Stimulated activated CD4-positive, alpha-beta T cell treated with anti-CD3 and anti-CD28 coated beads, Interleukin-4, amount 100 ng/mL, for 48 hours (primary cell): ENCODE measurements around the gene ITPR2.
"Not testable (repeated sequence)": the region's sequence is repeated elsewhere in the genome, so short reads cannot be mapped to it uniquely, and the experiment has no call there.

ENCODE experiments used
- DNase-seq, 2 donors: peaks; one replicate each; pipeline ENCODE4 v3.0.0-alpha.2; 2020; ENCODE audit warnings: low read depth in 2 of 2

Gene ITPR2

DNA sequence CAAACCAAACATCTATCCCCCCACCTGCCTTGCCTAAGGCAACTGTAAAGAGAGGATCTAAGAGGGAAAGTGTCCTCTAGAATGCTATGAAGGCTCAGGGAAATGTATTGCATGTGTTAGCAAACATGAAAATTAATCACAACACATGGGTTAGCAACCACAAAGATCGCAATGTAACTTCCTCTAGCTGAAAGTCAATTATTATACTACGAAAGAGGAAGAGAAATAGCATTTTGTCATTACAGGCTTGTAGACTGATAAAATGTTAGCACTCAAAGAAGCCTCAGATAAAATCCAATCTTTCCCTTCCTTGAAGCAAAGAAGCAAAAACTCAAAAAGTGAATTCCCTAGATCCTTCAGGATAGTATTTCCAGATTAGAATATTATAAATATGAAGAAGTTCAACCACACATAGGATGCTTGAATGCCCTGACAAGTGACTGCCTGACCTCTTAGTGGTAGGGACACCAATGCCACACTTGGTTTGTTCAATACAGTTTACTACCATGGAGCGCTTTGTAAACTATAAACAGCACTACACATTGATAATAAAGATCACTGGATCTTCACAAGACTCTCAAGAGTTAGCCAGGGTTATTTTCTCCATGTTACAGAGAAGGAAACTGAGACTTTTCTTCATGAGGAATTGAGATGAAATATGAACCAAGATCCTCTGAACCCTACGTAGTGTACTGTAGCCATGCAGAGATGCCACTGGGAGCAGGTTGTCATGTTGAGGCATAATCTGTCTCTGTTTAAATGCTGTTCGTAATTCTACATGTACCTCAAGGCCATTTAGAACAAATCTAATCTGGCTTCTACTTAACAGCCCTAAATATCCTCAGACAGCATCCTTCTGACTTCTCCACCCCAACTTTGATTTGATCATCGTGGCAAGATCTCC is 100.7 kb downstream of the ITPR2 start:
- no peak for DNase-seq

DNA sequence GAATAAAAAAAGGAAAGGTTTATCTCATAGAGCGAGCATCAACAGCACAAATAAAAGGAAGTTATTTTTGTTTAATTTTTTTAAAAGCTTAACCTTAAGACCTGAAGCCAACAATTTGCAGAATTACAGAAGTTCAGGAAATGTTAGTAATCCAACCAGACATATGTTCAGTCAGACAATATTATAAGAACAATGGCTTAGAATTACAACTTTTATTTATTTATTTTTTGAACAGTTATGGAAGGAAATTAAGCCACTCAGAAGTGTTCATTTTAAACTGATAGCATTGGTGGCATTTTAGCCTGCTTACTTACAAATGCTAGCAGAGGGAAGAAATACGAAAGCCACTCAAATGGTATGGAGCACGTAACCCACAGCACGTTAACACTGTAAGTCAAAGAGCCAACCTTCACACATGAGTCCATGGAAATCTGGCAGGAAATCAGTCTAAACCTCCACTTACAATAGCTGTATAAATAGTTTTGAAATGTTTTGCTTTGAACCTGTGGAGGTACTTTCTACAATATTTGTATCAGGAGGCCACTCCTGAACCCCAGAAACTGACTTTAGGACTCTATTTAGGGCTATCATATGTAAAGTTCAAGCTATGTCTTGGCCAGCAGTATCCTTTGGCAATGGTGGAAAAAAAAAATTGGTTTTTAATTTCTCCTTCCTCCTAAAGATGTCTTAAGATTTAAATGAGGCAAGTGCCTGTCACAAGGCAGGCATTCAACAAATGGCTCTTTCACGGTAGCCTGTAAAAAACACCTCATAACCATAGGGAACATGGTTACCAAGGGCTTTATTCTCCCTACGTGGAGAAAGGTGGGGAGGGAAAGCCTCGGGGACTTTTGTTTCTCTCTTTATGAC is 102.3 kb downstream of the ITPR2 start:
- no peak for DNase-seq

DNA sequence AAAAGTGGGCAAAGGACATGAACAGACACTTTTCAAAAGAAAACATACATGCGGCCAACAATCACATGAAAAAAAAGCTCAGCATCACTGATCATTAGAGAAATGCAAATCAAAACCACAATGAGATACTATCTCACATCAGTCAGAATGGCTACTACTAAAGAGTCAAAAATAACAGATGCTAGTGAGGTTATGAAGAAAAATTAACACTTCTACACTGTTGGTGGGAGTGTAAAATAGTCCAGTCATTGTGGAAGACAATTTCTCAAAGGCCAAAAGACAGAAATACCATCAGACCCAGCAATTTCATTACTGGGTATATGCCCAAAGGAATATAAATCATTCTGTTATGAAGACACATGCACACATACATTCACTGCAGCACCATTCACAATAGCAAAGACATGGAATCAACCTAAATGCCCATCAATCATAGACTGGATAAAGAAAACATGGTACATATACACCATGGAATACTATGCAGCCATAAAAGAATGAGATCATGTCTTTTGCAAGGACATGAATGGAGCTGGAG is 103.8 kb downstream of the ITPR2 start:
- not testable (repeated sequence) for DNase-seq

DNA sequence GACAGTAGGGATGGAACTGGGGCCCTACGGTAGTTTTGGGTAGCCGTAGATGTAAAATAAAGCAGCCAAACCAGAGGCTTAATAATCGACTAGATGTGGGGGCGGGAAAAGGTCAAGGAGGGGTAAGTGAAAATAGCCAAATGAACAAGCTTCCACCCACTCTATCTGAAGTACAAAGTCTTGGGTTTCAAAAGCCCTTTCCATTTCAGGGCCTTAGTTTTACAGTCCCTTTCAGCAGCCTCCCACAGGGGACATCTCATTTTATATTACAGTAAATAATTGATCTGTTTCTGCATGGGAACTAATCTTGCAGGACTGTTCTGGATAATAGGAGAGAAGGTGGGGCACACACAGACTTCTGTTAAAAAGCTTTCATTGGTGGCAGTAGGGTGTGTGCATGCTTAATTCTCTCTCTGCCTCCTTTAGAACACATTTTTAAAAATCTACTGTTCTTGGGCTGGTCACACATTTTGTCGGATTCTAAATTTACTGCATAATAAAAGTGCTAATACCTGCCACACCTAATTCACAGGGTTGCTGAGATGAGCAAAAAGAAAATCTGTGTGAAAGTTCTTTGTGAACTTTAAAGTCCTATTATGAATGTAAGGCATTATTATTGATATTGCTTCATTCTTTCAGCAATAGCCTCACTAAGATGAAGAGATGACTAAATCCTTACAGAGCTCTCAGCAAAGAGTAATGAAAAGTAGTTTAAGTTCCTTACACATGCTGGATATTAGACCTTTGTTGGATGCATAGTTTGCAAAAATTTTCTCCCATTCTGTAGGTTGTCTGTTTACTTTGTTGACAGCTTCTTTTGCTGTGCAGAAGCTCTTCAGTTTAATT is 104.6 kb downstream of the ITPR2 start:
- peak in 1 of 2 donors; percentile 8 for DNase-seq

DNA sequence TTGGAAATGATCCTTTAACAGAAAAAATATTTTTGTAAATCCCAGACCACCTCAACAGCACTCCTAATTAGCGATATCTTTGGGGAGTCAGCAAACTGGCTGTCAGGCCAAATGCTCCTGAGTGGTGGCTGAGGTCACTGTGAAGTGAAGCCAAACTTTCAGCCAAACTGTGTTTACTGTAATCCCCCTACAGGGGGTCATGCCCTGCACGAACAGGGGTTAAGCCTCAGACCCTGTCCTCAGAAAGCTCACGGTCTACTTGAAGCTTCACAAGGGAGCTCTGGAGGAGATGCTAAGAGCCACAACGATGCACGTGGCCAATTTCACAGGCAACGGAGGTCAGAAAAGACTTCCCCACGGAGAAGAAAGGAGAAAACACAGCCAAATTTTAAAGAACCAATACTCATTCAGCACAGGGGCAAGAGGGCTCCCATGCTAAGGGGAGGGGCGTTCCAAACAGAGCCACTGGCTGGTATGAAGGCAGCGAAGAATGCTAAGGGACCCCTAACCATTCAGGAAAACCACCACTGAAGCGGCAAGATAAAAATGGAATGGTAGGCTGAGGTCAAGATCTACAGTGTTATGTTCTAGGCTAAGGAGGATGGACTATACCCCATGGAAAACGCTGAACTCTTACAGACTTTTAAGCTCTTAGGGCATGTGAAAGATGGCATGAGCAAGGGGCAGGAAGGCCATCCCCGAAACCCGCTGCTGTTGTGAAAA is 105.4 kb downstream of the ITPR2 start:
- no peak for DNase-seq

DNA sequence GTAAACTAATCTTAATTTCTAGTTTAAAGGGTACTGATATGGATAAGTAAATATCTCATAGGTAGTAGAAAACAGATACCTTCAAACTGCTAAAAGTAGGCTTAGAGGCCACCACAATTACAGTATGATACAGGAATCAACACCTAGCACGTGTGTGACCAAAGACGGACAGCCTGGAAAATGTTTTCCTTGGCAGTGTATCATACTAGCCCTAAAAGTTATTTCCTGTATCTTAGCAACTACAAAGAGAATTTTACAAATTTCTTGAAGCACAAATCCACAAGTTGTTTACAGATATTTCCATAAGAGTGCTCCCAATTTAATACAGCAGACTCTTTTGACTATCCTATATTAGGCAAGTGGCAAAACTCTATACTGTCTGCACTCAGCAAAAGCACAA is 106.0 kb downstream of the ITPR2 start:
- no peak for DNase-seq

DNA sequence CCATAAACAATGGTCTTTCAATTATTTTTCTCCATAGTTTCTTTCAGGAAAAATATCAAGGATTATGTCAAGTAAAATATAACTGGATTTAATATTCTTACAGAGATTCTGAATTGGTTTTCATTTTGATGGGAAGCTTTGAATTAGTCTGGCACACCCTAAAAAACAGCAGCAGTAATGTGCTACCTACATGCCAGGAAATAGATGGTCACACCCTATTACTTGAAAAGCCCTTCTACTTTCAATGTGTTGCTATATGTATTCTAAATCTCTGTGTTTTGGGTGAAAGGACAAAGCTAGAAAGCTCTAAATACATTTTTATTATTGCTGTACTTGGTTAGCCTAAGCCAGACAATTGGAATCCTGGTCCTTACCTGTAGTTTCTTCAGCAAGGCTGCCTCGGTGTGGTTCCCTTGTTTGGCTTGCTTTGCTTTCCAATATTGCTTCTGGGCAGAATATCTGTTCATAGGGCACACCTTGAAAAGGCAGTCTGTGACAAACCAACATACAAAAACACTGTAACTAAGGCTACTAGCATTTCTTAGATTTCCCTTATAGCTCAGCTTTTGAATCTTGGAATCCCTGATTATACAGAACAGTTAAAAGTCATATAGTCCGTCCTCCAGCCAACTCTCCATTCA is 107.6 kb downstream of the ITPR2 start:
- DNase-seq = no peak

DNA sequence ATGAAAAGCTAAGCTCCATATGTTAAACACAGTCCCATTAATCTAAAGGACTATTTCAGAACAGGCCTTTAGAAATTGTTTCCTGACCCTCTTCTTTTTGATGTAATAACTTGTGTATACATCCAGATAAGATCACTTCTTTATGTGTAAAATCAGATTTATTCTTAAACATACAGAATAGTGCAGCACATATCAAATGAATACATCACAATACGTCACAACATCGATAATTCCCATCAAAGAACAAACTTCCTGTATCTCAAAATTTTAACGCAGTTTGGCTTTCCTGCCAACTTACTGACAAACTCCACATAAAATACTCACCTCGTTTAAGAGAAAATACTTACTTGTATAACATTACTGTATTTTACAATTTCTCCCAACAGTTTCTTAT is 108.7 kb downstream of the ITPR2 start:
- DNase-seq = no peak

DNA sequence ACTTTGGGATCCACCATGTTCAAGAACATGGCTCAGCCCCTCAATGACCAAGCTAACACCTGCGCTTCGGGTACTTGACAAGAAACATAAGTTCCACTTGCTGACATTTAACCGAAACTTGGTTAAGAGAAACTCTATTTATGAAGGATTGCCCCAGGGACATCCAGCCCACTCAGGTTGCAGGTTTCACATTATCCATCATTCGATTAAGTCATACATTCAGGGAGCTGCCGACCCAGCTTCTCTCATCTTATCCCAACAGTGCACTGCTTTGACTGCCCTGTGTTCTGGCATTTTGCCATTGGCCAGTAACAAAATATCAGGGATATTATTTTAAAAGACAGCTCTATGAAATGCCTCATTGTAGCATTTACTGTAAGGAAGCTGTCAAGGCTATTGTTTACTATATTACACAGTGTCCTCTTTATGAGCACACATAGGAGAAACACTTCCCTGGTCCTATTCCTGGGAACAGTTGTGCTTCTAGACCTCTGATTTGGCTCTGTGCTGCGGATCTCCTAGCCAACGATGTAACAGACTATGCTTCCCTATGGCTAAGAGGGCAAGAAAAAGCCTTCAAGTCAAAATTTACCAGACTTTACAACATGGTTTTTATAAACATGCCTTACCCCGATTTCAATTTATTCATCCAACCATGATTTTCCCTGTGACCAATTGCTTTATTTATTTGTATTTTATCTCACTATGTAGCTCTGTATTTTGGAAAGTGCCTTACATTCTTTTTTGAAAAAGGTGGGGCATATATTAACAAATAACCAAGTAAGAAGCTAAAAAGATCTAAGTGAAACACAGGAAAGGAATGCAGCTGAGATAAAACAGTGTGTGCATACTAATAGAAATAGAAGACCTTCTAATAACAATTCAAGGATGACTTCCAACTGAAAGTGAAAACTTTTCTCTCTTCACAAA is 109.3 kb downstream of the ITPR2 start:
- no peak for DNase-seq

DNA sequence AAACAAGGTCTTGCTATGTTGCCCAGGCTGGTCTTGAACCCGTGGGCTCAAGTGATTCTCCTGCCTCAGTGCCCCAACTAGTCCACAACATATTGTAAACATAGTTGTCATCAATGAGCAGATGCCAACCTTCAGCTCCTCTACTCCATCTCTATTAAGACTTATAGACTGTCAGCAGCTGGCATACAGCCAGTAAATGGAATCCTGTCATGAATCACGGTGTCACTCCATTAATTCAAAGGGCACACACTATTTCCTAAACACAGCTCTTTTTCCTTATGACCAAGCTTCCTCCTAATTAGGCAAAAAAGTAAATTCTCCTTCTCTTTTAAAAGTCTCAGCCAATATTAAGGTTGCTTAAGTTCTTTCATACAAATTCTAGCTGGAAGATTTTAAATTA is 111.2 kb downstream of the ITPR2 start:
- no peak for DNase-seq

DNA sequence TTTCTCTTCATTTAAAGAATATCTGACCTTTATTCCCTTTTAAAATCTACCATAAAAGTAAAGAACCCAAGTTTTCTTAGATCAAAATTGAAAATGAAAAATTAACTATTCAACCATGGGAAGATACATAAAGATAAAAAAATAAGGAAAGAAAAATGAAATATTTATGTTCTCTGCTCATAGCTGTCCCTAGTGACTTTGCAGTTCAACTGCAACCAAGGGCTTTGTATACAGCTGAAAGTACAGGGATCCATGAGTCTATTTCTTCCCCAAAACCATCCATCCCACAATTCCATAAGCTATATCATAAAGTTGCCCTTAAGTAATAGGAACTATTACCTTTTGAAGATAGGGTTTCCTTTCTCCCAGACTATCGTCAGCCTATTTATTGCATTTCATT is 113.1 kb downstream of the ITPR2 start:
- no peak for DNase-seq

DNA sequence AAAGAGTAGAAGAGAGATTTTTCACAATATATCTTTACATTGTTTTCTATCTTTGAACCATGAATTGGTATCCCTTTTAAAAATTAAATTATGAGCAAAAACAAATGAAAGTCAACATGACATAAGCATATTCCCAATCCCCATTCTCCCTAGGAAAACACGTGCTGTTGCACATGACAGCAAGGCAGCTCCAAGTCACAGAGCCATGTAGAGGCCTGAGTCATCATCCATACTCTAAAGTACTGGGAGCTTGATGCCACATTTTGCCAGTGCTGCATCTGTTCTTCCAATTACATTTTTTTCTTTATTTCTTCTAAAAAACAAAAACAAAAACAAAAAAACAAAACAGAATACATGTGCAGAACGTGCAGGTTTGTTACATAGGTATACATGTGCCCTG is 115.2 kb downstream of the ITPR2 start:
- DNase-seq = no peak

DNA sequence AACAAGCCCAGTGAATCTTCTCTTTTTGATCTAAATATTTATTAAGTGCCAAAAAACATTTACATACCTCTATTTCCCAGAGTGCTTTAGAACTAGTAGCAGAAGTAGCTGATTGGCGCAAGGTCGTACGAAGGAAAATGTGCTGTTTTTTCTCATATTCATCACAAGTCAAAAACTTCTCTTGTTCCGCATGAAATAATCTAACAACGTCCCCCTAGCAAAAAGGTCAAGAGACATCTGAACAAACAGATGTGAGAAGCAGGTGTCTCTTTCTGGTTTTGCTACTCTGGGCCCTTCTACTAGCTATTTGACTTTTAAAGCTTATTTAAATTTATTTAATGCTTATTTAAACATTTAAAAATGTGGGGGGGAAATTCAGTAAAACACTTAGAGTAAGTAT is 117.8 kb downstream of the ITPR2 start:
- no peak for DNase-seq

DNA sequence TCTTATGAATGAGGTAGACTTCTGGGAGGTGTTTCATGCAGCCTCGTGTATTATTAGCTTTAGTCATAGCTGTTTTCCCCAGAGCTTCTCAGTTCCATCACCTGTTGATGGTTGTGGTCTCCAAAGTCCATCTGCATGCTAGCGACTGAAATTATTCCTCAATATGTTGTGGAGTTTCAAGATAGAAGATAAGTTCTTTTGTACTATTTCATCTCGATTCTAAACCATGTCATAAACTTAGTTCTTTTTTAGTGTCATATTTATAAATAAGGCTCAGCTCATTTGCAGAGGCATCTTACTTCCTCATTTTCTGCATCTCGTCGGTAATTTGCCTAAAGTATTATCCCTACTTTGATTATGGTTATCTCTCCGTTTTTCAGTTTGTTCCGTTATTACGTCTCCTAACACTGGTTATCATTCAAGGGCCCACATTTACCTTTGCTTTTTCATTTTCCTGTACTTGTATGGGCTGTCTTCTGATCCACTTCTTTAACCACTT is 119.1 kb downstream of the ITPR2 start:
- no peak for DNase-seq

DNA sequence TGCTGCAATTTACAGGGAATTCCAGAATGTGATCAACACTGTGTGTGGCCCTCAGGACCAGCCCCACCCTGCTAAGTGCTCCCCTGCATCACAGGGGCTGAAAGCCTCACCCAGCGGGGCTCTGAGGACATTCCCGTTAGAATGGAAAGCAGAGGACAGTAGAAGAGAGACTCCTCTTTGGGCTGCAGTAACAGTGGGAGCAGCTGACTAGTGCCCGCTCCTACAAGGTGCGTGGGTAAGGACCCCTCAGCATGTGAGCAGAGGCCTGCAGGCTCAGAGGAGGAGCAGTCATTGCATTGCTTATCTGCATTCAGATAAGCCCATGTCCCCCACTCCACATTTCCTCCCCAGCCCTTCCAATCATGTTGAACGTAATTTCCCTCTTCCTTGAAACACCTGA is 120.1 kb downstream of the ITPR2 start:
- no peak for DNase-seq

DNA sequence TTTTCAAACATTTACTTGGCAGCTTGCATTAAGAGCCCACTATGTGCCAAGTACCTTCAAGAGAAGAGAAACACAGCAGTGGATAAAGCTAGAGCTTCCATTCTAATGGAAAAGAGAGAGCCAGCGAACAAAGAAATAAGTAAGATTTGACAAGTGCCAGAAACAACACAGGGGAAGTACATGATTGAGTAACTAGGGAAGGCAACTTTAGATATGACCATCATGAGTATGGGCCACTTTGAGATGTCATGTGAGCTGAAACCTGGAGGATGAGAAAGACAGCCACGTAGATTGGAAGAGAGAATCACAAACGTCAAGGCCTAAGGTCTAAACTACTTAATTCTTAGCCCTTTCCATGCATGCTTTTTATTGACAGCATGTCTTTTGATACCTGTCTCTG is 121.4 kb downstream of the ITPR2 start:
- no peak for DNase-seq

DNA sequence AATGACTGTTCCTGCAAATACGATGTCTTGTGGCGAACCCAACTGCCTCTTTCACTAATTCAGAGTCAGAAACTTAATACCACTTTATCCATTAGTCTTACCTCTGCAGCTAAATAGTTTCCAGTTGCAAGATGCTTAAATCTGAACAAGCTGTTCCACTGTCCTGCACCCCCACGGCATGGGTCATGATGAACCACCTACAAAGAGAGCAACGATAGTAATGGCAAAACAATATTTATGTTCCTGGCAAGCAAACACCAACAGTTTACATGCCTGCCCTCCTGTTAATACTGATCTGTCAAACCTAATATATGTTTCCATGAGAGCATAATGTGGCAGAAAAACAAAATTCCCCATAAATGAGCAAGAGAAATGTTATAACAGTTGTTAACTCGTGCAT is 121.9 kb downstream of the ITPR2 start:
- no peak for DNase-seq

DNA sequence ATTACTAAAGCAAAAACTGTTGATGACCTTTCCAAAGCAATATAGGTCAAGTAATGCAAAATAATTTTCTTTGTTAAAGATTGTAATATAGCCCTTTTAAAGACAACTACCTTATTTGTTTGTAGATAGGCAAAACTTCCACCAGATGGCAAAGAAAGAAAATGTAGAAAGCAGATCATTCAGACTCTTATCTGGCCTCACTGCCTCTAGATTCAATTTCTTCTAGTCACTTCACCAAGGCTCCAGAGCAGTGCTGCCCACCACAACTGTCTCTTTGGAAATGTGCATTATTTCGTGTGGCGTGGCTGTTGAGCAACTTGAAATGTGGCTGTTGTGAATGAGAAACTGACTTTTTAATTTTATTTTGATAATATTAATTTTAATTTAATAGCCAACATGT is 127.1 kb downstream of the ITPR2 start:
- DNase-seq = no peak
